H9 (cell line): ENCODE results near the gene ZNF784. TPM values are rescaled to one million over a fixed set of nuclear protein-coding genes. Genes with fewer than 3 reads are reported as not detected.

Source experiments
- DNase-seq: peaks from one replicate; pipeline ENCODE4 v3.0.0-alpha.2; 2017
- H2AFZ ChIP-seq: one replicate; pipeline ENCODE4 v1.6.1; 2013; ENCODE audit warnings: mild to moderate bottlenecking, low read length, control low read depth, moderate library complexity
- H2AK5ac ChIP-seq: 2 replicates; pipeline ENCODE4 v1.6.1; 2013; ENCODE audit warnings: low read length, control low read depth, mixed read lengths; ENCODE audit not compliant: insufficient read length
- H2BK120ac ChIP-seq: one replicate; pipeline ENCODE4 v1.6.1; 2013; ENCODE audit warnings: low read depth, mild to moderate bottlenecking, low read length, control low read depth, inconsistent platforms; ENCODE audit not compliant: poor library complexity, severe bottlenecking
- H2BK12ac ChIP-seq: 2 replicates; pipeline ENCODE4 v1.6.1; 2013; ENCODE audit warnings: low read length, control low read depth, mixed read lengths, low read depth; ENCODE audit not compliant: insufficient read length
- H2BK15ac ChIP-seq: 2 replicates; pipeline ENCODE4 v1.6.1; 2013; ENCODE audit warnings: low read depth, low read length, control low read depth
- H2BK20ac ChIP-seq: one replicate; pipeline ENCODE4 v1.6.1; 2013; ENCODE audit warnings: low read depth, mild to moderate bottlenecking, low read length, control low read depth, inconsistent platforms; ENCODE audit not compliant: poor library complexity, severe bottlenecking
- H2BK5ac ChIP-seq: 2 replicates; pipeline ENCODE4 v1.6.1; 2013; ENCODE audit warnings: low read length, control low read depth, mixed read lengths; ENCODE audit not compliant: insufficient read length
- H3K14ac ChIP-seq: 2 replicates; pipeline ENCODE4 v1.6.1; 2013; ENCODE audit warnings: low read length, control low read depth; ENCODE audit not compliant: insufficient read depth
- H3K18ac ChIP-seq: 2 replicates; pipeline ENCODE4 v1.6.1; 2013; ENCODE audit warnings: low read depth, mild to moderate bottlenecking, mixed read lengths, low read length, control low read depth; ENCODE audit not compliant: insufficient read length
- H3K23ac ChIP-seq: 2 replicates; pipeline ENCODE4 v1.6.1; 2013; ENCODE audit warnings: low read length, control low read depth, mixed read lengths, low read depth; ENCODE audit not compliant: insufficient read length
- H3K23me2 ChIP-seq: 2 replicates; pipeline ENCODE4 v1.6.1; 2013; ENCODE audit warnings: low read depth, mild to moderate bottlenecking, mixed read lengths, low read length, control low read depth; ENCODE audit not compliant: insufficient read length, poor library complexity, severe bottlenecking
- H3K27ac ChIP-seq: 2 replicates; pipeline ENCODE4 v1.5.1; 2013; ENCODE audit warnings: low read length, control low read depth, mixed read lengths, low read depth; ENCODE audit not compliant: insufficient read length
- H3K27me3 ChIP-seq: 2 replicates; pipeline ENCODE4 v1.6.1; 2013; ENCODE audit warnings: low read length, control low read depth, inconsistent platforms; ENCODE audit not compliant: insufficient read depth
- H3K4ac ChIP-seq: 2 replicates; pipeline ENCODE4 v1.6.1; 2013; ENCODE audit warnings: low read depth, mild to moderate bottlenecking, control low read depth, inconsistent platforms, low read length, moderate library complexity
- H3K4me1 ChIP-seq: 2 replicates; pipeline ENCODE4 v1.6.1; 2013; ENCODE audit warnings: low read length, control low read depth, inconsistent platforms; ENCODE audit not compliant: insufficient read depth
- H3K4me2 ChIP-seq: 2 replicates; pipeline ENCODE4 v1.6.1; 2013; ENCODE audit warnings: low read length, control low read depth, mixed read lengths; ENCODE audit not compliant: insufficient read length, insufficient read depth
- H3K56ac ChIP-seq: 2 replicates; pipeline ENCODE4 v1.6.1; 2013; ENCODE audit warnings: low read depth, mild to moderate bottlenecking, mixed read lengths, low read length, control low read depth; ENCODE audit not compliant: insufficient read length
- H3K79me1 ChIP-seq: 2 replicates; pipeline ENCODE4 v1.6.1; 2013; ENCODE audit warnings: low read depth, mild to moderate bottlenecking, moderate library complexity, low read length, control low read depth, inconsistent platforms; ENCODE audit not compliant: insufficient read depth, poor library complexity, severe bottlenecking
- H3K79me2 ChIP-seq: 2 replicates; pipeline ENCODE4 v1.6.1; 2013; ENCODE audit warnings: low read length, control low read depth, inconsistent platforms; ENCODE audit not compliant: insufficient read depth
- H3K9ac ChIP-seq: 2 replicates; pipeline ENCODE4 v1.6.1; 2013; ENCODE audit warnings: low read length, control low read depth, mixed read lengths; ENCODE audit not compliant: insufficient read length; ENCODE audit errors: extremely low read depth
- H3K9me3 ChIP-seq: one replicate; pipeline ENCODE4 v1.6.1; 2013; ENCODE audit warnings: low read depth, low read length, inconsistent platforms; ENCODE audit not compliant: control insufficient read depth
- H3T11ph ChIP-seq: one replicate; pipeline ENCODE4 v1.6.1; 2013; ENCODE audit warnings: mild to moderate bottlenecking, low read length, control low read depth, inconsistent platforms
- H4K20me1 ChIP-seq: one replicate; pipeline ENCODE4 v1.6.1; 2013; ENCODE audit not compliant: control insufficient read depth, insufficient read length, insufficient read depth
- H4K5ac ChIP-seq: 2 replicates; pipeline ENCODE4 v1.6.1; 2013; ENCODE audit warnings: low read depth, mild to moderate bottlenecking, mixed read lengths, low read length, control low read depth; ENCODE audit not compliant: insufficient read length
- H4K8ac ChIP-seq: replicated peaks from 2 replicates; pipeline ENCODE4 v1.6.1; 2013; ENCODE audit warnings: low read length, control low read depth, mixed read lengths, low read depth; ENCODE audit not compliant: insufficient read length
- H4K91ac ChIP-seq: 2 replicates; pipeline ENCODE4 v1.6.1; 2013; ENCODE audit warnings: low read depth, mild to moderate bottlenecking, moderate library complexity, mixed read lengths, low read length, control low read depth; ENCODE audit not compliant: insufficient read length
- H3K27ac Mint-ChIP-seq, 3 experiments: 2 replicates in 2 of 3; 3 replicates in 1 of 3; pipeline ENCODE4 v1.8.0; 2020 to 2021; ENCODE audit warnings: mixed read lengths in 3 of 3, mild to moderate bottlenecking in 1 of 3, moderate library complexity in 1 of 3
- H3K27me3 Mint-ChIP-seq: 2 replicates; pipeline ENCODE4 v1.8.0; 2021; ENCODE audit warnings: low read depth, mild to moderate bottlenecking, moderate library complexity, mixed read lengths
- H3K36me3 Mint-ChIP-seq, 3 experiments: 2 replicates in 2 of 3; 3 replicates in 1 of 3; pipeline ENCODE4 v1.8.0; 2020 to 2021; ENCODE audit warnings: low read depth in 3 of 3, mixed read lengths in 3 of 3; ENCODE audit not compliant: insufficient read depth in 1 of 3
- H3K4me1 Mint-ChIP-seq, 2 experiments: 2 replicates each; pipeline ENCODE4 v1.8.0; 2020; ENCODE audit warnings: mixed read lengths in 2 of 2
- H3K4me3 Mint-ChIP-seq, 2 experiments: 2 replicates in 1 of 2; 3 replicates in 1 of 2; pipeline ENCODE4 v1.8.0; 2020 to 2021; ENCODE audit warnings: mild to moderate bottlenecking in 2 of 2, mixed read lengths in 2 of 2, moderate library complexity in 1 of 2
- H3K9me3 Mint-ChIP-seq, 2 experiments: 2 replicates in 1 of 2; 3 replicates in 1 of 2; pipeline ENCODE4 v1.8.0; 2020; ENCODE audit warnings: mild to moderate bottlenecking in 2 of 2, mixed read lengths in 2 of 2, moderate library complexity in 1 of 2
- CTCF ChIP-seq: fragments of 200-600 bp; sonication (generic); conservative IDR thresholded peaks from 3 replicates; pipeline ENCODE4 v1.8.0; 2021; ENCODE audit warnings: antibody characterized with exemption, mild to moderate bottlenecking
- WGBS: extraction: QIAGEN DNeasy Blood & Tissue Kit; methylation state at CpG from one replicate; pipeline ENCODE4 v1.1.7; 2013; ENCODE audit warnings: missing lambda C conversion rate, low lambda C conversion rate, mixed read lengths; ENCODE audit not compliant: insufficient read length; ENCODE audit errors: extremely low coverage; 5-methylcytosine and 5-hydroxymethylcytosine counted together
- total RNA-seq: library from RNA; stranded (reverse); gene quantifications from 2 replicates; pipeline ENCODE4 v1.2.1, GENCODE V29; 2021

ZNF784 gene
- total RNA-seq, 1 experiment from 2014 or later, result 10.7 TPM

- Histone ChIP-seq H3K18ac (no peak overlapping the region), H3K79me1 (peaks cover 3% of the 10 kb centered on the region), H3T11ph (no peak overlapping the region), H3K27me3 (no peaks in the 10 kb centered on the region), H4K91ac (no peak overlapping the region), H2BK5ac (no peak overlapping the region), H3K9me3 (no peaks in the 10 kb centered on the region), H3K14ac (no peak overlapping the region), H2BK12ac (no peak overlapping the region), H2BK20ac (no peak overlapping the region), H3K23ac (no peak overlapping the region), H3K79me2 (peaks cover 7% of the 10 kb centered on the region; the same call in 1 of the 2 replicates), H4K5ac (no peak overlapping the region), H2BK15ac (no peak overlapping the region), H3K23me2 (peaks cover 30% of the 10 kb centered on the region), H3K9ac (peak overlapping the region; percentile 14), H2BK120ac (no peak overlapping the region), H3K56ac (no peak overlapping the region), H4K20me1 (no peaks in the 10 kb centered on the region), H3K4ac (no peak overlapping the region), H2AK5ac (no peak overlapping the region), H3K4me2 (peak overlapping the region; percentile 73), H4K8ac (no peak overlapping the region), H3K4me1 (no peaks in the 10 kb centered on the region), H2AFZ (no peak overlapping the region), H3K27ac (no peak overlapping the region)
- Mint-ChIP-seq H3K27ac (peak overlapping the region; percentile 86 to 96 (median 96); a peak in 6 of 7 replicates), H3K36me3 (peaks cover 24 to 42% (median 37%) of the 10 kb centered on the region in 3 experiments), H3K9me3 (peaks cover 0 to 4% of the 10 kb centered on the region in 2 experiments; a peak in 3 of 5 replicates), H3K4me3 (peak overlapping the region; percentile 97), H3K27me3 (peaks cover 3% of the 10 kb centered on the region; the same call in 1 of the 2 replicates), H3K4me1 (peaks cover 22 to 39% of the 10 kb centered on the region in 2 experiments)
- no peak for TF ChIP-seq CTCF
- no CpG with 5 or more reads among the region's 65 CpGs for WGBS
- no peak for DNase-seq
Measured at GRCh38 chr19:55642153-55643002, 18.0 kb upstream of the ZNF784 start.
